GM12878 (cell line): ENCODE measurements around the gene KRTAP5-10.
"Not testable (repeated sequence)": the region's sequence is repeated elsewhere in the genome, so short reads cannot be mapped to it uniquely, and the experiment has no call there.

Experiments
- EP300 ChIP-seq, 2 experiments: fragments of 150-350 bp in 1 of 2; IDR thresholded peaks; 2 replicates each; pipeline ENCODE4 v1.6.1; 2011 to 2012; ENCODE audit warnings: low read depth in 2 of 2, low read length in 2 of 2, borderline replicate concordance in 1 of 2, improper control_type of control experiment in 1 of 2, inconsistent platforms in 1 of 2; ENCODE audit not compliant: control insufficient read depth in 1 of 2
- NR2C2 ChIP-seq: IDR thresholded peaks from 2 replicates; pipeline ENCODE4 v1.6.1; 2011; ENCODE audit warnings: borderline replicate concordance, low read depth; ENCODE audit not compliant: control insufficient read depth, insufficient read length
- PBX3 ChIP-seq: IDR thresholded peaks from 2 replicates; pipeline ENCODE4 v1.6.1; 2011; ENCODE audit warnings: mild to moderate bottlenecking, low read depth, low read length, moderate library complexity; ENCODE audit not compliant: insufficient replicate concordance
- TF ChIP-seq, protein P1 (sequence below), 3 experiments: IDR thresholded peaks in 2 of 3; conservative IDR thresholded peaks in 1 of 3; 2 replicates each; pipeline ENCODE4 v1.5.1; 2011; ENCODE audit warnings: low read depth in 3 of 3, low read length in 3 of 3, mild to moderate bottlenecking in 3 of 3, control low read depth in 2 of 3, moderate library complexity in 2 of 3, inconsistent platforms in 1 of 3, mixed read lengths in 1 of 3; ENCODE audit not compliant: control insufficient read depth in 2 of 3, insufficient read depth in 1 of 3; ENCODE audit errors: extremely low read depth in 1 of 3

DNA sequence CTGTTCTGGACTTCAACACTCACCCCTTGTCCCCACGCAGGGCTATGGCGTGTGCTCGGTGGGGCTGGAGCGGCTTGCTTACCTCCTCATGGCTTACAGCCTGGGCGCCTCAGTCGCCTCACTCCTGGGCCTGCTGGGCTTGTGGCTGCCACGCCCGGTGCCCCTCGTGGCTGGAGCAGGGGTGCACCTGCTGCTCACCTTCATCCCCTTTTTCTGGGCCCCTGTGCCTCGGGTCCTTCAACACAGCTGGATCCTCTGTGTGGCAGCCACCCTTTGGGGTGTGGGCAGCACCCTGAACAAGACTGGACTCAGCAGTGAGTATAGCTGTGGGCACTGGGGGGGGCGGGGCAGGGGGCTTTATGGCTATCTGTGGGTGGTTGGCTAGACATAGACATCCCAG, 37.9 kb downstream of the KRTAP5-10 start:
- TF ChIP-seq EP300 (IDR thresholded peaks at IDR 0.05; ENCODE audit: borderline replicate concordance in 1 of 2, control insufficient read depth in 1 of 2, low read depth in 2 of 2, low read length in 2 of 2); NR2C2; PBX3: not testable (repeated sequence)
- TF ChIP-seq, protein P1, sequence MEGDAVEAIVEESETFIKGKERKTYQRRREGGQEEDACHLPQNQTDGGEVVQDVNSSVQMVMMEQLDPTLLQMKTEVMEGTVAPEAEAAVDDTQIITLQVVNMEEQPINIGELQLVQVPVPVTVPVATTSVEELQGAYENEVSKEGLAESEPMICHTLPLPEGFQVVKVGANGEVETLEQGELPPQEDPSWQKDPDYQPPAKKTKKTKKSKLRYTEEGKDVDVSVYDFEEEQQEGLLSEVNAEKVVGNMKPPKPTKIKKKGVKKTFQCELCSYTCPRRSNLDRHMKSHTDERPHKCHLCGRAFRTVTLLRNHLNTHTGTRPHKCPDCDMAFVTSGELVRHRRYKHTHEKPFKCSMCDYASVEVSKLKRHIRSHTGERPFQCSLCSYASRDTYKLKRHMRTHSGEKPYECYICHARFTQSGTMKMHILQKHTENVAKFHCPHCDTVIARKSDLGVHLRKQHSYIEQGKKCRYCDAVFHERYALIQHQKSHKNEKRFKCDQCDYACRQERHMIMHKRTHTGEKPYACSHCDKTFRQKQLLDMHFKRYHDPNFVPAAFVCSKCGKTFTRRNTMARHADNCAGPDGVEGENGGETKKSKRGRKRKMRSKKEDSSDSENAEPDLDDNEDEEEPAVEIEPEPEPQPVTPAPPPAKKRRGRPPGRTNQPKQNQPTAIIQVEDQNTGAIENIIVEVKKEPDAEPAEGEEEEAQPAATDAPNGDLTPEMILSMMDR (IDR thresholded peaks at IDR 0.05 in 2 of 3, conservative IDR thresholded peaks at IDR 0.05 in 1 of 3; ENCODE audit: control insufficient read depth in 2 of 3, extremely low read depth in 1 of 3, insufficient read depth in 1 of 3, low read depth in 3 of 3, low read length in 3 of 3): not testable (repeated sequence)
